ENCODE data around the gene PSME3IP1.

DNA sequence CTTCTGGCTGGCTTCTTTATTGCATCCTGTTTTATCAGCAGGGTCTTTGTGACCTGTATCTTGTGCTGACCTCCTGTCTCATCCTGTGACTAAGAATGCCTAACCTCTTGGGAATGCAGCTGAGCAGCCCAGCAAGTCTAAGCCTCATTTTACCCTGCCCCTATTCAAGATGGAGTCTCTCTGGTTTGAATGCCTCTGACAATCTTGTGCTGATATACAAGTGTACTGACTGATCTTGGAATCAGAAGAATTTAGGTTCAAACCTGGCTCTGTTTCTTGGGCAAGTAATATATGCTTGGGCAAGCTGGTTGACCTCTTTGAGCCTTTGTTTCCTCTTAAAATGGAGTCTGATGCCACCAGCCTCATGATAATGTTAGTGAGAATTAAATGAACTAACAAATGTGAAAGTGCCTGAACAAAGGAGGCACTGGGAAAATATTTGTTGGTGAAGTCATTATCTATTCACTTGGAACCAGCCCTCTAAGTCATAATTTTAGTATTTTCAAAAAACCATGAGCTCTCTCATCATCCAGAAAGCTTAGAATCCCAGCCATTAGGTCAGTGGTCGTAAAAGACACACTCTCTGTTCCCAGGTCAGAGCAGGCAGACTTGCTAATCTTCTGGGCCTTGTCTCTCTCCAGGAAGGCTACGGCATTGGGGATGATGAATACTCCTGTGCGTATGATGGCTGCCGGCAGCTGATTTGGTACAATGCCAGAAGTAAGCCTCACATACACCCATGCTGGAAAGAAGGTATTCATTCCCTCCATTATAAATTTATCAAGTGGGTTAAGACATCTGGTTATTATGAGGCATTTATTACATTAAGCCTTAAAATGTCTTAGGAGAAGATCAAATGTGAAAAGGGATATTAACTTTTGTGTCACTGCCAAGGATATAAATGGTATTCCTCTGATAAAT lies 41.1 kb upstream of the PSME3IP1 start:
- TF ChIP-seq, protein P1, sequence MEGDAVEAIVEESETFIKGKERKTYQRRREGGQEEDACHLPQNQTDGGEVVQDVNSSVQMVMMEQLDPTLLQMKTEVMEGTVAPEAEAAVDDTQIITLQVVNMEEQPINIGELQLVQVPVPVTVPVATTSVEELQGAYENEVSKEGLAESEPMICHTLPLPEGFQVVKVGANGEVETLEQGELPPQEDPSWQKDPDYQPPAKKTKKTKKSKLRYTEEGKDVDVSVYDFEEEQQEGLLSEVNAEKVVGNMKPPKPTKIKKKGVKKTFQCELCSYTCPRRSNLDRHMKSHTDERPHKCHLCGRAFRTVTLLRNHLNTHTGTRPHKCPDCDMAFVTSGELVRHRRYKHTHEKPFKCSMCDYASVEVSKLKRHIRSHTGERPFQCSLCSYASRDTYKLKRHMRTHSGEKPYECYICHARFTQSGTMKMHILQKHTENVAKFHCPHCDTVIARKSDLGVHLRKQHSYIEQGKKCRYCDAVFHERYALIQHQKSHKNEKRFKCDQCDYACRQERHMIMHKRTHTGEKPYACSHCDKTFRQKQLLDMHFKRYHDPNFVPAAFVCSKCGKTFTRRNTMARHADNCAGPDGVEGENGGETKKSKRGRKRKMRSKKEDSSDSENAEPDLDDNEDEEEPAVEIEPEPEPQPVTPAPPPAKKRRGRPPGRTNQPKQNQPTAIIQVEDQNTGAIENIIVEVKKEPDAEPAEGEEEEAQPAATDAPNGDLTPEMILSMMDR (IDR thresholded peaks at IDR 0.05): no peak
- TF ChIP-seq ZFX (IDR thresholded peaks at IDR 0.05; ENCODE audit: borderline replicate concordance): no peak
